Caco-2 (cell line): ENCODE measurements around the gene NR4A3. TPM values are rescaled to one million over a fixed set of nuclear protein-coding genes. Genes with fewer than 3 reads are reported as not detected.

ENCODE experiments used
- BruUV-seq: library from RNA; stranded (reverse); fragments of 400-500 nt; replicated peaks from 2 replicates; lab custom pipeline; 2021; lab: Mats Ljungman, UMichigan
- CTCF ChIA-PET: fragments of 300-600 bp; sonication (Branson Sonifier 250); formaldehyde crosslinking; loops from one replicate; lab custom pipeline; 2022; ENCODE audit warnings: antibody characterized with exemption; lab: Charles Lee
- POLR2A ChIA-PET: fragments of 300-600 bp; sonication (Branson Sonifier 250); formaldehyde crosslinking; loops from one replicate; lab custom pipeline; 2022; ENCODE audit warnings: antibody characterized with exemption; lab: Charles Lee
- DNase-seq, 2 experiments: peaks; one replicate each; pipeline versions ENCODE4 v3.0.0 to v3.0.0-alpha.2; 2020 to 2022
- H3K27me3 ChIP-seq: replicated peaks from 2 replicates; pipeline ENCODE4 v1.6.0; 2011; ENCODE audit warnings: low read length; ENCODE audit not compliant: control insufficient read depth, insufficient read depth
- H3K36me3 ChIP-seq: 2 replicates; pipeline ENCODE4 v1.5.1; 2011; ENCODE audit warnings: low read length; ENCODE audit not compliant: control insufficient read depth, insufficient read depth
- H3K4me1 ChIP-seq: fragments of 250-450 bp; sonication (Bioruptor Pico); 2 replicates; pipeline ENCODE4 v1.5.1; 2020; ENCODE audit warnings: mild to moderate bottlenecking
- H3K4me3 ChIP-seq: 2 replicates; pipeline ENCODE4 v1.5.1; 2011; ENCODE audit warnings: low read depth, mild to moderate bottlenecking, control low read depth, low read length
- H3K9me3 ChIP-seq: fragments of 250-450 bp; sonication (Bioruptor Pico); 2 replicates; pipeline ENCODE4 v1.5.1; 2020; ENCODE audit warnings: mild to moderate bottlenecking, moderate library complexity
- H3K27ac Mint-ChIP-seq: one replicate; pipeline ENCODE4 v1.8.0; 2022; ENCODE audit warnings: mixed read lengths; ENCODE audit not compliant: unreplicated experiment
- H3K27me3 Mint-ChIP-seq: one replicate; pipeline ENCODE4 v1.8.0; 2022; ENCODE audit warnings: mixed read lengths; ENCODE audit not compliant: insufficient read depth, unreplicated experiment
- H3K36me3 Mint-ChIP-seq: one replicate; pipeline ENCODE4 v1.8.0; 2022; ENCODE audit warnings: mild to moderate bottlenecking, mixed read lengths; ENCODE audit not compliant: insufficient read depth, unreplicated experiment
- H3K4me1 Mint-ChIP-seq: one replicate; pipeline ENCODE4 v1.8.0; 2022; ENCODE audit warnings: low read depth, mixed read lengths; ENCODE audit not compliant: unreplicated experiment
- H3K4me3 Mint-ChIP-seq: one replicate; pipeline ENCODE4 v1.8.0; 2022; ENCODE audit warnings: mild to moderate bottlenecking, moderate library complexity, mixed read lengths; ENCODE audit not compliant: unreplicated experiment
- H3K9me3 Mint-ChIP-seq: one replicate; pipeline ENCODE4 v1.8.0; 2022; ENCODE audit warnings: mixed read lengths; ENCODE audit not compliant: unreplicated experiment
- CTCF ChIP-seq, 2 experiments: fragments of 200-600 bp in 1 of 2; IDR thresholded peaks; 1 replicate in 1 of 2; 2 replicates in 1 of 2; pipeline versions ENCODE4 v1.5.1 to v1.8.0; 2011 to 2022; ENCODE audit warnings: antibody characterized with exemption in 1 of 2, control low read depth in 1 of 2, inconsistent platforms in 1 of 2, low read depth in 1 of 2, low read length in 1 of 2, mild to moderate bottlenecking in 1 of 2, moderate library complexity in 1 of 2; ENCODE audit not compliant: insufficient read depth in 1 of 2, severe bottlenecking in 1 of 2, unreplicated experiment in 1 of 2
- intact Hi-C: fragments of 100-400 bp; cut with micrococcal nuclease; formaldehyde crosslinking; loops from one replicate; pipeline ENCODE4 v1.10.0; 2022; ENCODE audit not compliant: unreplicated experiment
- total RNA-seq: library from RNA; stranded (reverse); gene quantifications from 2 replicates; pipeline ENCODE4 v1.2.3, GENCODE V29; 2022

NR4A3 gene
- total RNA-seq, 1 experiment from 2014 or later: 0.39 TPM

DNA sequence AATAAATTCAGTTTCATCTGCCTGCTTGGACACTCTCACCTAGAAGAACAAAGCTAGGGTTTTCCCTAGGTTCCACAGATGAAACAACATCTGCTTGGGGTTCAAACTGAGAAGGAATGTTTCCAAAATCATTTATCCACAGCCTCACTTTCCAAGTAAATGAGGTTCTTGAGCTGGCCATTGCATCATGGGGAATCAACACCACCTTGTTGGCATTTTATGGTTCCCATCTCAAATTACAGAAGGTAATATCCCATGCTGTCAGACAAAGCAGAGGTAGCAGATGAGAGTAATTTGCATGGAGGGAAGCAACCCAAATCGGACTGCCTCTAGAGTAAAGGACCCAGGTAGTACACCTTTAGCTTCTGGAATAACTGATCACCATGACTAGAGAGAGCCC, 10.5 kb upstream of the NR4A3 start:
- Mint-ChIP-seq H3K36me3 (peaks cover 6% of the 10 kb centered on the region), H3K4me3 (no peak overlapping the region), H3K4me1 (peaks cover 19% of the 10 kb centered on the region), H3K27ac (no peak overlapping the region), H3K9me3 (no peaks in the 10 kb centered on the region), H3K27me3 (no peaks in the 10 kb centered on the region)
- Histone ChIP-seq H3K36me3 (no peaks in the 10 kb centered on the region), H3K4me3 (no peak overlapping the region), H3K9me3 (no peaks in the 10 kb centered on the region), H3K27me3 (no peaks in the 10 kb centered on the region), H3K4me1 (no peaks in the 10 kb centered on the region; the same call in 1 of the 2 replicates)
- intact Hi-C loops: no loop called here
- no peak for TF ChIP-seq CTCF (IDR thresholded peaks at IDR 0.05; ENCODE audit: insufficient read depth in 1 of 2, low read depth in 1 of 2, low read length in 1 of 2, severe bottlenecking in 1 of 2, unreplicated experiment in 1 of 2)
- no TSS peak for BruUV-seq
- CTCF ChIA-PET: no interaction called here
- DNase-seq: no peak
- POLR2A ChIA-PET: no interaction called here

GRCh38 chr9:99811598-99812383, 9.9 kb upstream of the NR4A3 start:
- no peaks in the 10 kb centered on the region for H3K27me3 Mint-ChIP-seq
- no peak for TF ChIP-seq CTCF (IDR thresholded peaks at IDR 0.05; ENCODE audit: insufficient read depth in 1 of 2, low read depth in 1 of 2, low read length in 1 of 2, severe bottlenecking in 1 of 2, unreplicated experiment in 1 of 2)
- peaks cover 6% of the 10 kb centered on the region for H3K36me3 Mint-ChIP-seq
- no TSS peak for BruUV-seq
- DNase-seq: no peak
- ChIA-PET CTCF (no interaction called here), POLR2A (no interaction called here)
- Histone ChIP-seq H3K4me3 (no peak overlapping the region), H3K9me3 (no peaks in the 10 kb centered on the region), H3K27me3 (no peaks in the 10 kb centered on the region), H3K4me1 (no peaks in the 10 kb centered on the region; the same call in 1 of the 2 replicates), H3K36me3 (no peaks in the 10 kb centered on the region)
- intact Hi-C loops: no loop called here
- peaks cover 19% of the 10 kb centered on the region for H3K4me1 Mint-ChIP-seq
- no peak overlapping the region for H3K4me3 Mint-ChIP-seq
- no peaks in the 10 kb centered on the region for H3K9me3 Mint-ChIP-seq
- H3K27ac Mint-ChIP-seq: no peak overlapping the region

DNA sequence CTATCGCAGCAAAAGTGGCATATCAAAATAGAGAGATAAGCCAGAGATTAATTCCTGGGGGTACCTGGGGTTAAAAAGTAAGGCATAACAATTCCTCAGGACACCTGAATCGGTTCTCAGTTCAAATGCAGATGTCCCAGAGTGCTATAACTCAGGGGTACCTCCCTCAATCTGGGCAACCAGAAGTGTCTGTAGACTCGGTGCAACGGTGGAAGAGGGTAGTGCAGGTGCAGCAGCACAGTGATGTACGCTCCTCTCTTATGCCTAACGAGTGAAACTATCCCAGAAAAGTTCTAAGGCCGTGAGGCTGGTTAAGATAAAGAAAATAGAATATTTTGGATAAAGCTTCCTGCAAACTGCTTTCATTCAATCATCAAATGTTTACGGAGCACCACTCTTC, 7.9 kb upstream of the NR4A3 start:
- Mint-ChIP-seq H3K4me1 (peaks cover 18% of the 10 kb centered on the region), H3K36me3 (no peaks in the 10 kb centered on the region), H3K4me3 (no peak overlapping the region), H3K27ac (no peak overlapping the region), H3K9me3 (no peaks in the 10 kb centered on the region), H3K27me3 (no peaks in the 10 kb centered on the region)
- Histone ChIP-seq H3K4me3 (no peak overlapping the region), H3K27me3 (no peaks in the 10 kb centered on the region), H3K9me3 (no peaks in the 10 kb centered on the region), H3K36me3 (no peaks in the 10 kb centered on the region), H3K4me1 (peaks cover 4% of the 10 kb centered on the region; the same call in 1 of the 2 replicates)
- intact Hi-C loops: no loop called here
- no peak for TF ChIP-seq CTCF (IDR thresholded peaks at IDR 0.05; ENCODE audit: insufficient read depth in 1 of 2, low read depth in 1 of 2, low read length in 1 of 2, severe bottlenecking in 1 of 2, unreplicated experiment in 1 of 2)
- no peak for DNase-seq
- no TSS peak for BruUV-seq
- ChIA-PET CTCF (no interaction called here), POLR2A (no interaction called here)
